Type B pancreatic cell (in vitro differentiated cells): ENCODE data around the gene WDR48. TPM values are rescaled to one million over a fixed set of nuclear protein-coding genes. Genes with fewer than 3 reads are reported as not detected.

Experiments
- DNase-seq: peaks from one replicate; pipeline ENCODE4 v3.0.0; 2021; ENCODE audit warnings: mixed read lengths; ENCODE audit not compliant: unreplicated experiment; ENCODE audit errors: extremely low spot score
- H3K27ac Mint-ChIP-seq: 2 replicates; pipeline ENCODE4 v1.8.0; 2021; ENCODE audit warnings: mild to moderate bottlenecking, mixed read lengths
- H3K27me3 Mint-ChIP-seq: 2 replicates; pipeline ENCODE4 v1.8.0; 2021; ENCODE audit warnings: mixed read lengths
- H3K36me3 Mint-ChIP-seq: 2 replicates; pipeline ENCODE4 v1.8.0; 2021; ENCODE audit warnings: mixed read lengths
- H3K4me1 Mint-ChIP-seq: one replicate; pipeline ENCODE4 v1.8.0; 2021; ENCODE audit warnings: mixed read lengths; ENCODE audit not compliant: unreplicated experiment
- H3K4me3 Mint-ChIP-seq: 2 replicates; pipeline ENCODE4 v1.8.0; 2021; ENCODE audit warnings: mild to moderate bottlenecking, mixed read lengths
- H3K9me3 Mint-ChIP-seq: 2 replicates; pipeline ENCODE4 v1.8.0; 2021; ENCODE audit warnings: mixed read lengths
- CTCF ChIP-seq: fragments of 200-600 bp; sonication (generic); conservative IDR thresholded peaks from 2 replicates; pipeline ENCODE4 v1.5.0; 2021; ENCODE audit warnings: antibody characterized with exemption, mild to moderate bottlenecking
- total RNA-seq: library from RNA; stranded (reverse); gene quantifications from 2 replicates; pipeline ENCODE4 v1.2.1, GENCODE V29; 2021; ENCODE audit warnings: low replicate concordance

WDR48 gene
- total RNA-seq, 1 donor from 2014 or later: 61.4 TPM

- peaks cover 19% of the 10 kb centered on the region for H3K36me3 Mint-ChIP-seq
- H3K9me3 Mint-ChIP-seq: no peaks in the 10 kb centered on the region
- H3K27ac Mint-ChIP-seq: no peak overlapping the region
- no peaks in the 10 kb centered on the region for H3K27me3 Mint-ChIP-seq
- DNase-seq: no peak
- H3K4me3 Mint-ChIP-seq: no peak overlapping the region
- peaks cover 25% of the 10 kb centered on the region for H3K4me1 Mint-ChIP-seq
- TF ChIP-seq CTCF: no peak
These were observed 11.3 kb downstream of the WDR48 start for GRCh38 chr3:39063143-39063542.

GRCh38 chr3:39064646-39065045 lies 12.8 kb downstream of the WDR48 start:
- peaks cover 20% of the 10 kb centered on the region for H3K4me1 Mint-ChIP-seq
- no peak overlapping the region for H3K4me3 Mint-ChIP-seq
- no peaks in the 10 kb centered on the region for H3K9me3 Mint-ChIP-seq
- no peak overlapping the region for H3K27ac Mint-ChIP-seq
- H3K27me3 Mint-ChIP-seq: no peaks in the 10 kb centered on the region
- DNase-seq: no peak
- TF ChIP-seq CTCF: no peak
- H3K36me3 Mint-ChIP-seq: peaks cover 19% of the 10 kb centered on the region

GRCh38 chr3:39065197-39065596 lies 13.4 kb downstream of the WDR48 start:
- H3K27me3 Mint-ChIP-seq: no peaks in the 10 kb centered on the region
- H3K4me3 Mint-ChIP-seq: no peak overlapping the region
- DNase-seq: no peak
- H3K9me3 Mint-ChIP-seq: no peaks in the 10 kb centered on the region
- H3K36me3 Mint-ChIP-seq: peaks cover 20% of the 10 kb centered on the region
- TF ChIP-seq CTCF: peak; percentile 61
- peaks cover 20% of the 10 kb centered on the region for H3K4me1 Mint-ChIP-seq
- H3K27ac Mint-ChIP-seq: no peak overlapping the region

GRCh38 chr3:39067286-39067685 lies 15.5 kb downstream of the WDR48 start:
- Mint-ChIP-seq H3K27ac (no peak overlapping the region), H3K27me3 (no peaks in the 10 kb centered on the region), H3K4me3 (no peak overlapping the region), H3K36me3 (peaks cover 24% of the 10 kb centered on the region), H3K4me1 (peaks cover 11% of the 10 kb centered on the region), H3K9me3 (no peaks in the 10 kb centered on the region)
- no peak for TF ChIP-seq CTCF
- no peak for DNase-seq

- no peak overlapping the region for H3K4me3 Mint-ChIP-seq
- no peak for TF ChIP-seq CTCF
- DNase-seq: no peak
- H3K9me3 Mint-ChIP-seq: no peaks in the 10 kb centered on the region
- H3K4me1 Mint-ChIP-seq: peaks cover 8% of the 10 kb centered on the region
- no peaks in the 10 kb centered on the region for H3K27me3 Mint-ChIP-seq
- peaks cover 31% of the 10 kb centered on the region for H3K36me3 Mint-ChIP-seq
- no peak overlapping the region for H3K27ac Mint-ChIP-seq
These were observed 16.7 kb downstream of the WDR48 start for GRCh38 chr3:39068556-39068955.

GRCh38 chr3:39075910-39076309 lies 24.1 kb downstream of the WDR48 start:
- no peak for DNase-seq
- Mint-ChIP-seq H3K27ac (no peak overlapping the region), H3K4me1 (no peaks in the 10 kb centered on the region), H3K4me3 (no peak overlapping the region), H3K27me3 (no peaks in the 10 kb centered on the region), H3K36me3 (peaks cover 46% of the 10 kb centered on the region), H3K9me3 (no peaks in the 10 kb centered on the region)
- no peak for TF ChIP-seq CTCF
